ENCODE measurements around the gene PEX14.

GRCh38 chr1:10621906-10622305 lies 147.2 kb downstream of the PEX14 start:
- TF ChIP-seq MXI1 (conservative IDR thresholded peaks at IDR 0.05; ENCODE audit: poor library complexity, severe bottlenecking) = no peak
- no peak for TF ChIP-seq POLR2AphosphoS5 (IDR thresholded peaks at IDR 0.05)
